AG20443 (cell line): Measurements from ENCODE around the gene FCRL5.
"Not testable (repeated sequence)": the region's sequence is repeated elsewhere in the genome, so short reads cannot be mapped to it uniquely, and the experiment has no call there.

Experiments used
- DNase-seq: peaks from one replicate; pipeline ENCODE4 v3.0.0; 2012; ENCODE audit warnings: low spot score, mixed read lengths

FCRL5 gene

GRCh38 chr1:157487504-157487903 lies 64.8 kb downstream of the FCRL5 start:
- no peak for DNase-seq

- no peak for DNase-seq
These were observed 65.2 kb downstream of the FCRL5 start for GRCh38 chr1:157487096-157487495.

GRCh38 chr1:157486400-157486799 lies 65.9 kb downstream of the FCRL5 start:
- DNase-seq = not testable (repeated sequence)

- no peak for DNase-seq
These were observed 66.5 kb downstream of the FCRL5 start for GRCh38 chr1:157485793-157486192.

- DNase-seq = no peak
These were observed 67.7 kb downstream of the FCRL5 start for GRCh38 chr1:157484573-157484972.

GRCh38 chr1:157483635-157484034 lies 68.7 kb downstream of the FCRL5 start:
- DNase-seq = no peak

GRCh38 chr1:157482717-157483116 lies 69.6 kb downstream of the FCRL5 start:
- DNase-seq = no peak

GRCh38 chr1:157482174-157482573 lies 70.1 kb downstream of the FCRL5 start:
- peak; percentile 38 for DNase-seq

- no peak for DNase-seq
These were observed 74.3 kb downstream of the FCRL5 start for GRCh38 chr1:157478030-157478429.

GRCh38 chr1:157477419-157477818 lies 74.9 kb downstream of the FCRL5 start:
- no peak for DNase-seq

GRCh38 chr1:157472959-157473358 lies 79.4 kb downstream of the FCRL5 start:
- no peak for DNase-seq

- no peak for DNase-seq
These were observed 80.1 kb downstream of the FCRL5 start for GRCh38 chr1:157472056-157472701.

GRCh38 chr1:157471531-157471930 lies 80.8 kb downstream of the FCRL5 start:
- no peak for DNase-seq

GRCh38 chr1:157469752-157470675 lies 82.3 kb downstream of the FCRL5 start:
- no peak for DNase-seq

GRCh38 chr1:157469300-157469699 lies 83.0 kb downstream of the FCRL5 start:
- DNase-seq = no peak

GRCh38 chr1:157466011-157466410 lies 86.3 kb downstream of the FCRL5 start:
- DNase-seq = no peak
